Measurements from ENCODE around the gene CPT1B.
A peak's percentile ranks its signal among the peaks of the same experiment; 100 is the strongest.

Gene CPT1B

DNA sequence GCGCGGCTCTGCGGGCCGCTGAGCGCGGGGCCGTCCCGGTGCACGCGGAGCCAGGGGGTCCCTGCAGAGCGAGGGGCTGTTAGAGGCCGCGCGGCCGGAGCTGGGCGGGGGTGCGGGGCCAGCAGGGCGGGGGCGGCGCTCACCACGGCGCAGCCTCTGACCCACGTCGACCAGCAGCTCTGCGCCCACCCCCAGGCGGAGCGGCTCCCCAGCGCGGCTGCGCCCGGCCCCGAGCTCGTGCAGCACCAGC lies 52.4 kb downstream of the CPT1B start:
- TF ChIP-seq, protein P1, sequence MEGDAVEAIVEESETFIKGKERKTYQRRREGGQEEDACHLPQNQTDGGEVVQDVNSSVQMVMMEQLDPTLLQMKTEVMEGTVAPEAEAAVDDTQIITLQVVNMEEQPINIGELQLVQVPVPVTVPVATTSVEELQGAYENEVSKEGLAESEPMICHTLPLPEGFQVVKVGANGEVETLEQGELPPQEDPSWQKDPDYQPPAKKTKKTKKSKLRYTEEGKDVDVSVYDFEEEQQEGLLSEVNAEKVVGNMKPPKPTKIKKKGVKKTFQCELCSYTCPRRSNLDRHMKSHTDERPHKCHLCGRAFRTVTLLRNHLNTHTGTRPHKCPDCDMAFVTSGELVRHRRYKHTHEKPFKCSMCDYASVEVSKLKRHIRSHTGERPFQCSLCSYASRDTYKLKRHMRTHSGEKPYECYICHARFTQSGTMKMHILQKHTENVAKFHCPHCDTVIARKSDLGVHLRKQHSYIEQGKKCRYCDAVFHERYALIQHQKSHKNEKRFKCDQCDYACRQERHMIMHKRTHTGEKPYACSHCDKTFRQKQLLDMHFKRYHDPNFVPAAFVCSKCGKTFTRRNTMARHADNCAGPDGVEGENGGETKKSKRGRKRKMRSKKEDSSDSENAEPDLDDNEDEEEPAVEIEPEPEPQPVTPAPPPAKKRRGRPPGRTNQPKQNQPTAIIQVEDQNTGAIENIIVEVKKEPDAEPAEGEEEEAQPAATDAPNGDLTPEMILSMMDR (IDR thresholded peaks at IDR 0.05; ENCODE audit: insufficient read depth, low read length, poor library complexity, severe bottlenecking): no peak
- H3K4me3 ChIP-seq (replicated peaks; ENCODE audit: low read depth, low read length): peak overlapping the region; percentile 78
- no peak for DNase-seq (ENCODE audit: extremely low read depth, insufficient read length)
- no peaks in the 10 kb centered on the region for H3K27me3 ChIP-seq (replicated peaks; ENCODE audit: control insufficient read depth, insufficient read depth, low read length)
- H3K36me3 ChIP-seq (ENCODE audit: control insufficient read depth, insufficient read depth, low read length): peaks cover 30% of the 10 kb centered on the region

DNA sequence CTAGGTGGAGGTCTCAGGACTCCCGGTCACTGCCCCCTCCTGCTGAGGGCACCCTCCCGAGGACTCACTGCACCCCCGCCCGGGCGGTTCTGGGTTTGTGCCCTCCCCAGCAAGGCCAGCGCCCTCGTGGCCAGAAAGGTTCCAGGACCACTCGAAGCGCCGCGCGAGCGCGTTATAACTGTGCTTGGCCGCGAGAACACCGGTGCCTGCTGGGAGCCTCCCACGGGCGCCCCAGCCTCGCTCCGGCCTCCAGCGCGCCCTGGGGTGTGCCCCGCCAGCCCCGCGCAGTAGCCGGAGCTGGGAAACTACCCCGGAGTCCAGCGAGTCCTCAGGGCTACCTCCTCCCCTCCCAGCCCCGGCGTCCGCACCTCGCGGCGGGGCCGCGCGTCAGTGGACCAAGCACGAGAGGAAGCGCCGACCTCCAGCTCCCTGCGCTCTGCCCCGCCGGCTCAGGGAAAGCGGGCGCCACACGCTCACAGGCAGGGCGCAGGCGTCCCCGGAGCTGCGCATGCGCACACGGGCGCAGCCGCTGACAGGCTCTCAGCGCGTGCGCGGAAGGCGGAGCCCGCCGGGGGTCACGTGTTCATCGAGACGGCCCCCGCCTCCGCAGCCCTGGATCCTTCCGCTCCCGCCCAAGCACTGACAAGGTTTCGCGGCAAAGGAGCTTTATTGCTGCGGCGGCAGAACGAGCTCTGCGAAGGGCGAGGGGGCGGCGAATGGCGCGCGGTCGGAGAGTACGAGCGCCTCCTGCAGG lies 52.9 kb downstream of the CPT1B start, which contains the start of gene SCO2:
Gene SCO2, minus strand, starts transcription at position 495 of the 754 bp plus-strand sequence. CDS start 1,187 bp downstream, outside the sequence.
- DNase-seq (ENCODE audit: extremely low read depth, insufficient read length): peak; percentile 100
- no peaks in the 10 kb centered on the region for H3K27me3 ChIP-seq (replicated peaks; ENCODE audit: control insufficient read depth, insufficient read depth, low read length)
- peaks cover 31% of the 10 kb centered on the region for H3K36me3 ChIP-seq (ENCODE audit: control insufficient read depth, insufficient read depth, low read length)
- H3K4me3 ChIP-seq (replicated peaks; ENCODE audit: low read depth, low read length): peak within 1 kb of the TSS; percentile 78
- TF ChIP-seq, protein P1 (IDR thresholded peaks at IDR 0.05; ENCODE audit: insufficient read depth, low read length, poor library complexity, severe bottlenecking): peak; percentile 31

DNA sequence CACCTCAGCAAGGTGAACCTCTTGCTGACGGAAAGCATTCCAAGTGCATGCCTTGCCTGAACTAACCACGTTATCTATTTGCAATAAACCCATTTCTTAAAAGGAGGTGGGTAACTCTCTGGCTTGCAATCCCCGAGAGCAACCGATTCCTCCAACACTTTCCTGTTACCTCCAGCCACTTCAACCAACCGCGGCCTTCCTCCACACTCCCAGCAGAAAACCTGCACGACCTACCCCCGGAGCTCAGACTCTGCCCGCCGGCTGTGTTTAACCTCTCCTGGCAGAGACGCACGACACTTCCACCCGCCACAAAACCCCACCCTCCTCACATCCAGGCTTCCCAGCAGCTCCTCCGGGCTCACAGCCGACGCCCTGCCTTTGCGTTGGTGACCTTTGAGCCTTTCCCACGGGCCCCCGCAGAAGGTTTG lies 53.5 kb downstream of the CPT1B start:
- Histone ChIP-seq H3K36me3 (ENCODE audit: control insufficient read depth, insufficient read depth, low read length) (peaks cover 31% of the 10 kb centered on the region), H3K4me3 (replicated peaks; ENCODE audit: low read depth, low read length) (peak overlapping the region; percentile 78), H3K27me3 (replicated peaks; ENCODE audit: control insufficient read depth, insufficient read depth, low read length) (no peaks in the 10 kb centered on the region)
- TF ChIP-seq, protein P1 (IDR thresholded peaks at IDR 0.05; ENCODE audit: insufficient read depth, low read length, poor library complexity, severe bottlenecking): no peak
- DNase-seq (ENCODE audit: extremely low read depth, insufficient read length): no peak

DNA sequence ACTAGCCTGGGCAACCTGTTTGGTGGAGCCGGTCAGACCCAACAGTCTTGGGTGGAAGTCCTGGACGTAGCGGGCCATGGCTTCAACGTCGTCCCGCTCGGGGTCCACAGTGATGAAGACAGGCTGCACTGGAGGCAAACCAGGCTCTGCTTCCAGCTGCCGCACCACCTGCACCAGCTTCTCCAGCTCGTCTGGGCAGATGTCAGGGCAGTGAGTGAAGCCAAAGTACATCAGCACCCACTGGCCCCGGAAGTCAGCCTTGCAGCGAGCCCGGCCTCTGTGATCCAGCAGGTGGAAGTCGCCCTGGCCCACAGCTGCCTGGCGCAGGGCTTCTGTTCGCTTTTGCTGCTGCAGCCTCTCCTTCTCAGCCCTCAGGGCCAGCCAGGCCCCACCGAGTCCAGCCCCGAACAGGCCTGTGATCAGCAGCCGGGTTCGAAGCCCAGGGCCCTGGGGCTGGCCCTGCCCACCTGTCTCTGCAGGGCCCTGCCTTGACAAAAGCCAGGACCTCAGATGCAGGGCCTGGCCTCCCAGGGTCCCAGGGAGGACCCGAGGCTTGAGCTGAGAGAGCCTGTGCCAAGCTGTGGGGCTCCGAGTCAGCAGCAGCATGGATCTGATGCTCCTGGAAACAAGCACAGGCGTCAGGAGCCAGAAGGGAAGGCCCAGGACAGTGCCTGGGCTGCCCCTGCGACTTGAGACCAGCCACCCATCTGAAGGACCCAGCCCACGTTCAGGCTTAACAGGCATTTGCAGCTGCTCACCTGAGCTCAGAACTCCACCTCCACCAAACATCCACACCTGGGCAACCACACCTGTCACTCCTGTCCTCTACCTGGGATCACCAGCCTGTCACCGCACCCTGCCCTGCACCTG lies 54.2 kb downstream of the CPT1B start:
- DNase-seq (ENCODE audit: extremely low read depth, insufficient read length): no peak
- TF ChIP-seq, protein P1 (IDR thresholded peaks at IDR 0.05; ENCODE audit: insufficient read depth, low read length, poor library complexity, severe bottlenecking): no peak
- Histone ChIP-seq H3K27me3 (replicated peaks; ENCODE audit: control insufficient read depth, insufficient read depth, low read length) (no peaks in the 10 kb centered on the region), H3K36me3 (ENCODE audit: control insufficient read depth, insufficient read depth, low read length) (peaks cover 34% of the 10 kb centered on the region), H3K4me3 (replicated peaks; ENCODE audit: low read depth, low read length) (peak overlapping the region; percentile 78)

DNA sequence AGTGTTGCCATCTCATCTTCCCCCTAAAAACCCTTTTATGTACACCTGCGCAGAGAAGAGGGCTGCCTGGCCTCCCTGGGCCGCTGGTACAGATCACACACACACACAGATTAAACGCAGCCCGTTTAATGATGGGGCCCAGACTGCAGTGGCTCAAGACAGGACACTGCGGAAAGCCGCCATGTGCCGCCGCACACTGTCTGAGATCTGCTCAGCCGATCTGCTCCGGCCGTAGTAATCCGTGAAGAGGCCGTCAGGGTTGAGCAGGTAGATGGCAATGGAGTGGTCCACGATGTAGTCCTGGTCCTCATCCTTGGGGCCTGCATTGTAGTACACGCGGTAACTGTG lies 54.8 kb downstream of the CPT1B start:
- Histone ChIP-seq H3K36me3 (ENCODE audit: control insufficient read depth, insufficient read depth, low read length) (peaks cover 39% of the 10 kb centered on the region), H3K4me3 (replicated peaks; ENCODE audit: low read depth, low read length) (no peak overlapping the region), H3K27me3 (replicated peaks; ENCODE audit: control insufficient read depth, insufficient read depth, low read length) (no peaks in the 10 kb centered on the region)
- no peak for DNase-seq (ENCODE audit: extremely low read depth, insufficient read length)
- TF ChIP-seq, protein P1 (IDR thresholded peaks at IDR 0.05; ENCODE audit: insufficient read depth, low read length, poor library complexity, severe bottlenecking): no peak
